Activated CD8-positive, alpha-beta T cell treated with anti-CD3 and anti-CD28 coated beads for 36 hours (primary cell): ENCODE measurements around the gene GRK5. TPM values are rescaled to one million over a fixed set of nuclear protein-coding genes. Genes with fewer than 3 reads are reported as not detected.

Experiments
- ATAC-seq: fragments of 200-7000 bp; cut with Tn5 transposase; one replicate; pipeline ENCODE4 v1.10.0; 2021; ENCODE audit warnings: mild to moderate bottlenecking, moderate library complexity
- CTCF ChIA-PET: fragments of 350-600 bp; sonication (Branson Sonifier 250); formaldehyde crosslinking; loops from one replicate; lab custom pipeline; 2021; ENCODE audit warnings: antibody characterized with exemption; lab: Charles Lee
- POLR2A ChIA-PET: fragments of 350-600 bp; sonication (Branson Sonifier 250); formaldehyde crosslinking; loops from one replicate; lab custom pipeline; 2021; ENCODE audit warnings: antibody characterized with exemption; lab: Charles Lee
- DNase-seq: peaks from one replicate; pipeline ENCODE4 v3.0.0-alpha.2; 2020
- H3K27ac Mint-ChIP-seq: one replicate; pipeline ENCODE4 v1.8.0; 2021; ENCODE audit warnings: mild to moderate bottlenecking, mixed read lengths
- H3K27me3 Mint-ChIP-seq: one replicate; pipeline ENCODE4 v1.8.0; 2021; ENCODE audit warnings: mixed read lengths
- H3K36me3 Mint-ChIP-seq: one replicate; pipeline ENCODE4 v1.8.0; 2021; ENCODE audit warnings: low read depth, mixed read lengths
- H3K4me1 Mint-ChIP-seq: one replicate; pipeline ENCODE4 v1.8.0; 2021; ENCODE audit warnings: low read depth, mixed read lengths
- H3K4me3 Mint-ChIP-seq: one replicate; pipeline ENCODE4 v1.8.0; 2021; ENCODE audit warnings: mild to moderate bottlenecking, moderate library complexity, mixed read lengths
- H3K9me3 Mint-ChIP-seq: one replicate; pipeline ENCODE4 v1.8.0; 2021; ENCODE audit warnings: mixed read lengths
- intact Hi-C: fragments of 100-400 bp; cut with micrococcal nuclease; formaldehyde crosslinking; loops from one replicate; pipeline ENCODE4 v1.10.0; 2022
- total RNA-seq, 2 experiments: library from RNA; stranded (reverse); gene quantifications; one replicate each; pipeline ENCODE4 v1.2.3, GENCODE V29; 2021
- TF ChIP-seq, protein P1 (sequence below): fragments of 200-600 bp; IDR thresholded peaks from one replicate; pipeline ENCODE4 v1.8.0; 2022; ENCODE audit warnings: antibody characterized with exemption, mild to moderate bottlenecking

GRK5 gene
- total RNA-seq, 2 experiments from 2014 or later: 14.8 to 15.6 TPM

DNA sequence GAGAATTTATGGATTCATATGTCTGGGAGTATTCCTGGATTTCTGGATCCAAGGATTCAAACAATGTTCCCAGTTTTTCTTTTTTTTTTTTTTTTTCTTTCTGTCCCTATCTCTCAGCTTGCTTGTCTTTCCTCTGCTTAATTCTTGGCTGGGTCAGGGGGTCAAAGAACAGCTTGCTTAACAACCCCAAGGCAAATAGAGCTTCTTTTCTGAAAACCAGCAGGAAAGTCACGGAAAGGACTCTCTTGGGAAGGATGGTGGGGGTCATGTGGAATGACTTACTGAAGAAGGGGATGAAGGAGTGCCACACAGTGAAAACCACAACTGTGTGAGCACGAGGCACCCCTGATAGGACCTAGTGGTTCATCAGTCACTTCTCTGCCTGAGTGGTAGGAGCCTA lies 36.1 kb downstream of the GRK5 start:
- Mint-ChIP-seq H3K4me1 (peaks cover 10% of the 10 kb centered on the region), H3K4me3 (no peak overlapping the region), H3K27me3 (no peaks in the 10 kb centered on the region), H3K9me3 (no peaks in the 10 kb centered on the region), H3K27ac (no peak overlapping the region), H3K36me3 (no peaks in the 10 kb centered on the region)
- DNase-seq: no peak
- ATAC-seq: no peak
- ChIA-PET POLR2A (no interaction called here), CTCF (no interaction called here)
- intact Hi-C loops: no loop called here
- TF ChIP-seq, protein P1, sequence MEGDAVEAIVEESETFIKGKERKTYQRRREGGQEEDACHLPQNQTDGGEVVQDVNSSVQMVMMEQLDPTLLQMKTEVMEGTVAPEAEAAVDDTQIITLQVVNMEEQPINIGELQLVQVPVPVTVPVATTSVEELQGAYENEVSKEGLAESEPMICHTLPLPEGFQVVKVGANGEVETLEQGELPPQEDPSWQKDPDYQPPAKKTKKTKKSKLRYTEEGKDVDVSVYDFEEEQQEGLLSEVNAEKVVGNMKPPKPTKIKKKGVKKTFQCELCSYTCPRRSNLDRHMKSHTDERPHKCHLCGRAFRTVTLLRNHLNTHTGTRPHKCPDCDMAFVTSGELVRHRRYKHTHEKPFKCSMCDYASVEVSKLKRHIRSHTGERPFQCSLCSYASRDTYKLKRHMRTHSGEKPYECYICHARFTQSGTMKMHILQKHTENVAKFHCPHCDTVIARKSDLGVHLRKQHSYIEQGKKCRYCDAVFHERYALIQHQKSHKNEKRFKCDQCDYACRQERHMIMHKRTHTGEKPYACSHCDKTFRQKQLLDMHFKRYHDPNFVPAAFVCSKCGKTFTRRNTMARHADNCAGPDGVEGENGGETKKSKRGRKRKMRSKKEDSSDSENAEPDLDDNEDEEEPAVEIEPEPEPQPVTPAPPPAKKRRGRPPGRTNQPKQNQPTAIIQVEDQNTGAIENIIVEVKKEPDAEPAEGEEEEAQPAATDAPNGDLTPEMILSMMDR: no peak

DNA sequence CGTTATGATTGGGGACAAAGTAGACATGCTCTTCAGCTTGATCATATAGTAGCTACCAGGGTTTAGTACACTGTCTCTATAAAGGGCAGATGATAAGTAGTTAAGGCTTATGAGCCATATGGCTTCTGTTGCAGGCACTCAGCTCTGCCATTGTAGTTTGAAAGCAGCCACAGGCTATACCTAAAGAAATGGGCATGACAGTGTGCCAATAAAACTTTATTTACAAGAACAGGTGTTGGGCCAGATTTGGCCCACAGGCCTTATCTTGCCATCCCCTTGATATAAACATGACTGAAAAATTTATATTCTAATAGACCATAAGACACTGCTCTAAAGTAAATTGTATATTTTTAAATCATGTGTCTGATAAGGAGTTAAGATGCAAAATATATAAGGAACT lies 36.6 kb downstream of the GRK5 start:
- ChIA-PET CTCF (no interaction called here), POLR2A (no interaction called here)
- Mint-ChIP-seq H3K27ac (no peak overlapping the region), H3K4me1 (peaks cover 9% of the 10 kb centered on the region), H3K4me3 (no peak overlapping the region), H3K36me3 (no peaks in the 10 kb centered on the region), H3K9me3 (no peaks in the 10 kb centered on the region), H3K27me3 (no peaks in the 10 kb centered on the region)
- TF ChIP-seq, protein P1: no peak
- intact Hi-C loops: no loop called here
- no peak for DNase-seq
- ATAC-seq: no peak

DNA sequence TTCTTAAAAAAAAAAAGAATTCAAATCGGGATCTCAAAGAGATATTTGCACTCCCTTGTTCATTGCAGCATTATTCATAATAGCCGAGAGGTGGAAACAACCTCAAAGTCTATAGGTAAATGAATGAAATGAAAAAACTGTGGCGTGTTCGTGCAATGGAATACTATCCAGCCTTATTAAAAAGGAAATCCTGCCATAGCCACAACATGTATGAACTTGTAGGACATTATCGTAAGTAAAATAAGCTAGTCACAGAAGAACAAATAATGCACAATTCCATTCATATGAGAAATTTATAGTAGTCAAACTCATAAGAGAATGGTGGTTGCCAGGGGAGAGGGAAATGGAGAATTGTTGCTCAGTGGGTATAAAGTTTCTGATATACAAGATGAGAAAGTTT lies 37.9 kb downstream of the GRK5 start:
- ChIA-PET POLR2A (no interaction called here), CTCF (no interaction called here)
- TF ChIP-seq, protein P1: no peak
- Mint-ChIP-seq H3K27ac (no peak overlapping the region), H3K9me3 (no peaks in the 10 kb centered on the region), H3K4me1 (peaks cover 12% of the 10 kb centered on the region), H3K36me3 (no peaks in the 10 kb centered on the region), H3K4me3 (no peak overlapping the region), H3K27me3 (no peaks in the 10 kb centered on the region)
- ATAC-seq (no peak), DNase-seq (no peak)
- intact Hi-C loops: no loop called here

DNA sequence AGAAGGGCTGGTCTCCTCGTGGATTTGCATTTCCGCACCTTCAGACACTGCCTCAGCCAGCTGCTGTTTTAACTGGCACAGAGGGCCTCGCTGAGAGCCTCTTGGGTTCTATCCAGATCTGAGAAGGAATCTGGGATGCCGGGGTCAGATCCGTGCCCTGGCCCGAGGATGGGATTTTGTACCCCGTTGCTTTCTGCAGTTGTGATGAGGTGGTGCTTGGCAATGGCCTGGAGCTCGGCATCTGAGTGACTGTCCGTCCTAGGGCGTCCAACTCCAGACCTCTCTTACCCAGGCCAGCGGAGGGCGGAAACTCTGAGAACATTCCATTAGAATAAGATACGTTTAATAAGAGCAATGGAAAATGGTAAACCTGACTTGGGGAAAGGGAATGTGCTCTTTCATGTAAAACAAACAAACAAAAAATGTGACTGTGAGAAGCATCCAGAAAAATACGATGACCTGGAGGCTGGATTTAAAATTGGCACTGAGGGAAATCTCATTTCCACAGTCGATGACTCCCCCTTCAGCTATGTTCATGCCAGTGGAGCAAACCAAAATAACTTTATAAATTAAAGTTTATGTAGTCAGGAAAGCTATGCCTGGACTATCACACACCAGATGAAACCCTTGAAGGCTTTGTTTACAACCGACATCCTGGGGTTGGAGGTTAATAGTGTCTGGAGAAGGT lies 39.6 kb downstream of the GRK5 start:
- ChIA-PET CTCF (interaction anchor here (0.9 kb wide), 1 partner anchor 40 kb away, joined by 4 read pairs; the partner anchor contains the start of gene GRK5), POLR2A (interaction anchor here (0.7 kb wide), 1 partner anchor 13 kb away, joined by 3 read pairs; no protein-coding TSS in a partner anchor)
- H3K4me1 Mint-ChIP-seq: peaks cover 18% of the 10 kb centered on the region
- H3K27ac Mint-ChIP-seq: no peak overlapping the region
- no peak overlapping the region for H3K4me3 Mint-ChIP-seq
- no peaks in the 10 kb centered on the region for H3K27me3 Mint-ChIP-seq
- H3K9me3 Mint-ChIP-seq: no peaks in the 10 kb centered on the region
- no peak for ATAC-seq
- intact Hi-C loops: no loop called here
- H3K36me3 Mint-ChIP-seq: no peaks in the 10 kb centered on the region
- TF ChIP-seq, protein P1: no peak
- no peak for DNase-seq

DNA sequence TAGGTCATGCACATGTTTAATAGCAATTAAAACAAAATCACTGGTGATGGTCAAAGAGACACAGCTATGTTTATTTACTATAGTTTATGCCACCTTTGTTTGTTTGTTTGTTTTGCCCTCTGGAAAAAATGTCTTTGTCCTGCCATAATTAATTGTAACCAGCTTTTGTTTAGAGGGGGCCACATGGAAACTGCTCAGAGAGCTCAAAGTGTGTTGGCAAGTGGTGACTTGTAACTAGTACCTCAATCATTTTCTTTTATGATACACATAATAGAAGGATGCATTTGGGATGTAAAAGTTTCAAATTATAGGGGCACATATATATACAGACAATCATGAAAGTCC lies 40.2 kb downstream of the GRK5 start:
- Mint-ChIP-seq H3K9me3 (no peaks in the 10 kb centered on the region), H3K27me3 (no peaks in the 10 kb centered on the region), H3K4me3 (no peak overlapping the region), H3K36me3 (no peaks in the 10 kb centered on the region), H3K4me1 (peaks cover 20% of the 10 kb centered on the region), H3K27ac (no peak overlapping the region)
- intact Hi-C loops: no loop called here
- ChIA-PET CTCF (interaction anchor here (0.9 kb wide), 1 partner anchor 41 kb away, joined by 4 read pairs; the partner anchor contains the start of gene GRK5), POLR2A (no interaction called here)
- ATAC-seq (no peak), DNase-seq (no peak)
- TF ChIP-seq, protein P1: no peak
